OCI-LY7 (cell line): ENCODE data around the gene ENTR1. TPM values are rescaled to one million over a fixed set of nuclear protein-coding genes. Genes with fewer than 3 reads are reported as not detected.

Source experiments
- BruUV-seq: library from RNA; stranded (reverse); fragments of 400-500 nt; replicated peaks from 2 replicates; lab custom pipeline; 2021; lab: Mats Ljungman, UMichigan
- CTCF ChIA-PET: fragments of 300-600 bp; sonication (Branson Sonifier 250); formaldehyde crosslinking; loops from one replicate; lab custom pipeline; 2022; ENCODE audit warnings: antibody characterized with exemption; ENCODE audit not compliant: unreplicated experiment; lab: Charles Lee
- POLR2A ChIA-PET: fragments of 300-600 bp; sonication (Branson Sonifier 250); formaldehyde crosslinking; loops from one replicate; lab custom pipeline; 2022; ENCODE audit warnings: antibody characterized with exemption; lab: Charles Lee
- DNase-seq: peaks from one replicate; pipeline ENCODE4 v3.0.0-alpha.2; 2015; ENCODE audit warnings: low spot score
- H2AFZ ChIP-seq: fragments of 200-600 bp; sonication (generic), shearing (Covaris generic); 2 replicates; pipeline ENCODE4 v1.6.1; 2014; ENCODE audit warnings: mild to moderate bottlenecking, antibody characterized with exemption, low read length, moderate library complexity
- H3K27ac ChIP-seq: fragments of 200-600 bp; sonication (generic); 2 replicates; pipeline ENCODE4 v1.5.1; 2014; ENCODE audit warnings: mixed run types, low read depth, mild to moderate bottlenecking, moderate library complexity, low read length, inconsistent platforms; ENCODE audit not compliant: poor library complexity, severe bottlenecking
- H3K36me3 ChIP-seq: fragments of 200-600 bp; sonication (generic); 2 replicates; pipeline ENCODE4 v1.6.1; 2014; ENCODE audit warnings: mild to moderate bottlenecking, antibody characterized with exemption, low read length, moderate library complexity, mixed read lengths; ENCODE audit not compliant: insufficient read depth
- H3K4me1 ChIP-seq: fragments of 200-600 bp; sonication (generic); 2 replicates; pipeline ENCODE4 v1.5.1; 2014; ENCODE audit warnings: mild to moderate bottlenecking, low read length; ENCODE audit not compliant: insufficient read depth, poor library complexity, severe bottlenecking
- H3K4me2 ChIP-seq: fragments of 200-600 bp; sonication (generic); 2 replicates; pipeline ENCODE4 v1.6.1; 2014; ENCODE audit warnings: mild to moderate bottlenecking, low read length
- H3K4me3 ChIP-seq: fragments of 200-600 bp; sonication (generic); 2 replicates; pipeline ENCODE4 v1.5.1; 2014; ENCODE audit warnings: mild to moderate bottlenecking, low read depth, low read length; ENCODE audit not compliant: poor library complexity, severe bottlenecking
- H3K79me2 ChIP-seq: fragments of 200-600 bp; sonication (generic); 2 replicates; pipeline ENCODE4 v1.6.1; 2016; ENCODE audit warnings: low read depth, mild to moderate bottlenecking, low read length, moderate library complexity, mixed read lengths; ENCODE audit not compliant: insufficient read depth
- H3K9me2 ChIP-seq: fragments of 200-600 bp; sonication (generic); 2 replicates; pipeline ENCODE4 v1.6.1; 2016; ENCODE audit warnings: mild to moderate bottlenecking, low read length, mixed read lengths; ENCODE audit not compliant: insufficient read depth
- H3K9me3 ChIP-seq: fragments of 200-600 bp; sonication (generic); 2 replicates; pipeline ENCODE4 v1.6.1; 2014; ENCODE audit warnings: mild to moderate bottlenecking, mixed run types, low read length, mixed read lengths
- H4K20me1 ChIP-seq: fragments of 200-600 bp; sonication (generic); 2 replicates; pipeline ENCODE4 v1.6.1; 2014; ENCODE audit warnings: mild to moderate bottlenecking, antibody characterized with exemption, low read length, moderate library complexity, mixed read lengths; ENCODE audit not compliant: insufficient read depth
- CTCF ChIP-seq: fragments of 200-600 bp; sonication (generic); conservative IDR thresholded peaks from 2 replicates; pipeline ENCODE4 v1.5.1; 2014; ENCODE audit warnings: mild to moderate bottlenecking, antibody characterized with exemption, low read length, moderate library complexity, mixed read lengths
- EZH2phosphoT487 ChIP-seq: fragments of 200-600 bp; sonication (generic); IDR thresholded peaks from 2 replicates; pipeline ENCODE4 v1.6.1; 2018; ENCODE audit warnings: low read depth, borderline replicate concordance, mild to moderate bottlenecking, mixed run types, antibody characterized with exemption, low read length, moderate library complexity, mixed read lengths
- intact Hi-C: fragments of 100-400 bp; cut with micrococcal nuclease; formaldehyde crosslinking; loops from one replicate; pipeline ENCODE4 v1.10.0; 2022; ENCODE audit not compliant: unreplicated experiment
- total RNA-seq, 2 experiments: library from RNA; depleted of rRNA in 1 of 2; stranded (reverse); fragments of >200 nt in 1 of 2; shearing (Covaris generic) in 1 of 2; gene quantifications; 2 replicates each; pipeline ENCODE4 v1.2.3, GENCODE V29; 2014 to 2022

The ENTR1 gene
- total RNA-seq, 2 experiments from 2014 or later, result 103 to 109 TPM

GRCh38 chr9:136353757-136354488 is 56.5 kb downstream of the ENTR1 start:
- H3K27ac ChIP-seq, result no peak overlapping the region
- no peaks in the 10 kb centered on the region for H3K9me3 ChIP-seq
- no peaks in the 10 kb centered on the region for H3K79me2 ChIP-seq
- H4K20me1 ChIP-seq, result no peaks in the 10 kb centered on the region
- no peaks in the 10 kb centered on the region for H3K36me3 ChIP-seq
- no peaks in the 10 kb centered on the region for H3K4me1 ChIP-seq
- no peak for DNase-seq
- no peak for TF ChIP-seq CTCF
- no peak for TF ChIP-seq EZH2phosphoT487
- H3K4me2 ChIP-seq, result no peak overlapping the region
- POLR2A ChIA-PET, result no interaction called here
- H2AFZ ChIP-seq, result no peak overlapping the region
- intact Hi-C loops, result no loop called here
- CTCF ChIA-PET, result no interaction called here
- no peaks in the 10 kb centered on the region for H3K9me2 ChIP-seq
- no peak overlapping the region for H3K4me3 ChIP-seq
- no TSS peak for BruUV-seq

GRCh38 chr9:136353088-136353487 is 57.3 kb downstream of the ENTR1 start:
- ChIA-PET POLR2A (no interaction called here), CTCF (no interaction called here)
- Histone ChIP-seq H2AFZ (no peak overlapping the region), H3K79me2 (no peaks in the 10 kb centered on the region), H3K9me3 (no peaks in the 10 kb centered on the region), H3K4me2 (no peak overlapping the region), H3K36me3 (no peaks in the 10 kb centered on the region), H4K20me1 (no peaks in the 10 kb centered on the region), H3K4me1 (no peaks in the 10 kb centered on the region), H3K4me3 (no peak overlapping the region), H3K9me2 (no peaks in the 10 kb centered on the region), H3K27ac (no peak overlapping the region)
- TF ChIP-seq EZH2phosphoT487 (no peak), CTCF (no peak)
- BruUV-seq, result no TSS peak
- no peak for DNase-seq
- intact Hi-C loops, result no loop called here

GRCh38 chr9:136352682-136353081 is 57.7 kb downstream of the ENTR1 start:
- no peak for DNase-seq

More at GRCh38 chr9:136352682-136353081, 57.7 kb downstream of the ENTR1 start:
- Histone ChIP-seq H3K27ac (no peak overlapping the region), H2AFZ (no peak overlapping the region), H3K36me3 (no peaks in the 10 kb centered on the region), H3K9me3 (no peaks in the 10 kb centered on the region), H3K4me1 (no peaks in the 10 kb centered on the region), H3K79me2 (no peaks in the 10 kb centered on the region), H3K9me2 (no peaks in the 10 kb centered on the region), H3K4me3 (no peak overlapping the region), H3K4me2 (no peak overlapping the region), H4K20me1 (no peaks in the 10 kb centered on the region)
- ChIA-PET CTCF (no interaction called here), POLR2A (interaction anchor here (0.6 kb wide), 1 partner anchor 360 kb away, joined by 3 read pairs; no protein-coding TSS in a partner anchor)
- no TSS peak for BruUV-seq
- intact Hi-C loops, result no loop called here
- TF ChIP-seq CTCF, result no peak
- TF ChIP-seq EZH2phosphoT487, result no peak
